Measurements from ENCODE around the gene S100A10.

DNA sequence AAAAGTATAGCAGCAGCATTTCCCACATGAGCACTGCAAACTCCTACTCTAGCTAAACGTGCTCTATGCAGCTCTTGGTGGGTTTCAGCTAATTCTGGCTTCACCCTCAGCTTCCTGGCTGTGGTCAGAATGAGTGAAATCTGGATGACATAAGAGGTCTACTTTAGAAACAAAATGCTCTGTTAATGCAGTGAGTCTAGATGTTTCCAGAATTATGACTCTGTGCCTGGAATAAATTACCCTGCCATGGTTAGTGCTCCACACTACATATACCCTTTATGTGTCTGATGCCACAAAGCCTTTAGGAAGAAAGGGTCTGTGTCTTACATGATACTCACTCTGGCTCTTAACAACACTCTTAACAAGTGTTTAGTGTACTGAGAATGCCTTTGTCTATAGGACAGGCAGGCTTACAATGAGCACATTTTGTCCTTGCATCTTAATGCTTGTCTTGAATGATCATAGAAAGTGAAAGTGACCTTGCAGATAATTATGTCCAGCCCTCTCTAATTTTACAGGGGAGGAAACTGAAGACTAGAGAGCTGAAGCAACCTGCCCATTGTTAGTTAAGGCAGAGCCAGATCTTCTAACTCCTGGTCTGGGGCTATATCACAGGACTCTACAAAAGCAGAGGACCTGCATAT lies 9.2 kb downstream of the S100A10 start:
- TF ChIP-seq, protein P1, sequence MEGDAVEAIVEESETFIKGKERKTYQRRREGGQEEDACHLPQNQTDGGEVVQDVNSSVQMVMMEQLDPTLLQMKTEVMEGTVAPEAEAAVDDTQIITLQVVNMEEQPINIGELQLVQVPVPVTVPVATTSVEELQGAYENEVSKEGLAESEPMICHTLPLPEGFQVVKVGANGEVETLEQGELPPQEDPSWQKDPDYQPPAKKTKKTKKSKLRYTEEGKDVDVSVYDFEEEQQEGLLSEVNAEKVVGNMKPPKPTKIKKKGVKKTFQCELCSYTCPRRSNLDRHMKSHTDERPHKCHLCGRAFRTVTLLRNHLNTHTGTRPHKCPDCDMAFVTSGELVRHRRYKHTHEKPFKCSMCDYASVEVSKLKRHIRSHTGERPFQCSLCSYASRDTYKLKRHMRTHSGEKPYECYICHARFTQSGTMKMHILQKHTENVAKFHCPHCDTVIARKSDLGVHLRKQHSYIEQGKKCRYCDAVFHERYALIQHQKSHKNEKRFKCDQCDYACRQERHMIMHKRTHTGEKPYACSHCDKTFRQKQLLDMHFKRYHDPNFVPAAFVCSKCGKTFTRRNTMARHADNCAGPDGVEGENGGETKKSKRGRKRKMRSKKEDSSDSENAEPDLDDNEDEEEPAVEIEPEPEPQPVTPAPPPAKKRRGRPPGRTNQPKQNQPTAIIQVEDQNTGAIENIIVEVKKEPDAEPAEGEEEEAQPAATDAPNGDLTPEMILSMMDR (IDR thresholded peaks at IDR 0.05; ENCODE audit: poor library complexity, severe bottlenecking) = no peak
- TF ChIP-seq POLR2AphosphoS5 (IDR thresholded peaks at IDR 0.05) = no peak
